Osteoblast (primary cell): Measurements from ENCODE around the gene NFS1. TPM values are rescaled to one million over a fixed set of nuclear protein-coding genes. Genes with fewer than 3 reads are reported as not detected.
"Not testable (repeated sequence)": the region's sequence is repeated elsewhere in the genome, so short reads cannot be mapped to it uniquely, and the experiment has no call there.

Experiments used
- DNase-seq: peaks from one replicate; pipeline ENCODE4 v3.0.0; 2011; ENCODE audit warnings: low spot score, mixed read lengths; ENCODE audit not compliant: insufficient read length; ENCODE audit errors: missing footprints
- H2AFZ ChIP-seq: 2 replicates; pipeline ENCODE4 v1.6.0; 2011; ENCODE audit warnings: mild to moderate bottlenecking, low read length
- H3K27ac ChIP-seq: 2 replicates; pipeline ENCODE4 v1.5.1; 2011; ENCODE audit warnings: mild to moderate bottlenecking, low read depth, low read length, moderate library complexity
- H3K27me3 ChIP-seq: 2 replicates; pipeline ENCODE4 v1.6.0; 2012; ENCODE audit warnings: mild to moderate bottlenecking, control low read depth, inconsistent platforms, low read length, moderate library complexity; ENCODE audit not compliant: insufficient read depth
- H3K36me3 ChIP-seq: 2 replicates; pipeline ENCODE4 v1.5.1; 2011; ENCODE audit warnings: mild to moderate bottlenecking, low read length, control low read depth, moderate library complexity; ENCODE audit not compliant: insufficient read depth
- H3K4me1 ChIP-seq: 2 replicates; pipeline ENCODE4 v1.5.1; 2011; ENCODE audit warnings: mild to moderate bottlenecking, low read length, control low read depth, moderate library complexity; ENCODE audit not compliant: insufficient read depth
- H3K4me2 ChIP-seq: 2 replicates; pipeline ENCODE4 v1.6.0; 2011; ENCODE audit warnings: mild to moderate bottlenecking, low read length; ENCODE audit not compliant: insufficient read depth
- H3K4me3 ChIP-seq: fragments of 200-600 bp; sonication (generic); 3 replicates; pipeline ENCODE4 v1.5.1; 2012; ENCODE audit warnings: mild to moderate bottlenecking, low read length, inconsistent platforms; ENCODE audit not compliant: insufficient read depth
- H3K79me2 ChIP-seq: 2 replicates; pipeline ENCODE4 v1.6.0; 2012; ENCODE audit warnings: mild to moderate bottlenecking, low read length, control low read depth, inconsistent platforms; ENCODE audit not compliant: insufficient read depth
- H3K9me3 ChIP-seq: 2 replicates; pipeline ENCODE4 v1.5.1; 2011; ENCODE audit warnings: low read depth, low read length, control low read depth
- H4K20me1 ChIP-seq: 2 replicates; pipeline ENCODE4 v1.6.0; 2012; ENCODE audit warnings: mild to moderate bottlenecking, low read length, control low read depth; ENCODE audit not compliant: insufficient read depth
- CTCF ChIP-seq: IDR thresholded peaks from 2 replicates; pipeline ENCODE4 v1.5.1; 2011; ENCODE audit warnings: mild to moderate bottlenecking, low read depth, low read length, moderate library complexity; ENCODE audit errors: extremely low read depth
- total RNA-seq: library from RNA; depleted of rRNA; stranded (reverse); fragments of >200 nt; gene quantifications from 2 replicates; pipeline ENCODE4 v1.2.3, GENCODE V29; 2012

NFS1 gene
- total RNA-seq, 1 donor: 21.7 TPM

- Histone ChIP-seq H3K27ac (no peak overlapping the region), H3K27me3 (no peaks in the 10 kb centered on the region), H3K79me2 (peaks cover 95% of the 10 kb centered on the region), H3K9me3 (no peaks in the 10 kb centered on the region), H3K4me1 (peaks cover 12% of the 10 kb centered on the region), H3K4me3 (no peak overlapping the region), H2AFZ (no peak overlapping the region), H3K36me3 (peaks cover 94% of the 10 kb centered on the region), H4K20me1 (peaks cover 65% of the 10 kb centered on the region), H3K4me2 (no peak overlapping the region)
- DNase-seq: no peak
- no peak for TF ChIP-seq CTCF
These were observed 27.9 kb upstream of the NFS1 start for GRCh38 chr20:35726842-35727711.

- Histone ChIP-seq H3K9me3 (no peaks in the 10 kb centered on the region), H3K27me3 (no peaks in the 10 kb centered on the region), H4K20me1 (peaks cover 65% of the 10 kb centered on the region), H3K4me3 (no peak overlapping the region), H3K4me2 (no peak overlapping the region), H2AFZ (no peak overlapping the region), H3K36me3 (peaks cover 94% of the 10 kb centered on the region), H3K79me2 (peaks cover 95% of the 10 kb centered on the region), H3K27ac (no peak overlapping the region), H3K4me1 (peaks cover 3% of the 10 kb centered on the region)
- no peak for DNase-seq
- TF ChIP-seq CTCF: no peak
These were observed 25.4 kb upstream of the NFS1 start for GRCh38 chr20:35724321-35725230.

GRCh38 chr20:35723652-35724320 is 24.6 kb upstream of the NFS1 start:
- H3K36me3 ChIP-seq: peaks cover 94% of the 10 kb centered on the region
- not testable (repeated sequence) for DNase-seq, H3K4me3 ChIP-seq, H3K27me3 ChIP-seq, H2AFZ ChIP-seq, H3K4me2 ChIP-seq, H3K9me3 ChIP-seq, H3K4me1 ChIP-seq, H3K27ac ChIP-seq
- H3K79me2 ChIP-seq: peaks cover 95% of the 10 kb centered on the region
- H4K20me1 ChIP-seq: peaks cover 66% of the 10 kb centered on the region

GRCh38 chr20:35723275-35723639 is 24.1 kb upstream of the NFS1 start:
- H3K9me3 ChIP-seq, H3K27me3 ChIP-seq, DNase-seq, H3K4me2 ChIP-seq, H3K4me1 ChIP-seq, H3K4me3 ChIP-seq, H2AFZ ChIP-seq, H3K27ac ChIP-seq: not testable (repeated sequence)
- H3K36me3 ChIP-seq: peaks cover 95% of the 10 kb centered on the region
- peaks cover 68% of the 10 kb centered on the region for H4K20me1 ChIP-seq
- peaks cover 95% of the 10 kb centered on the region for H3K79me2 ChIP-seq
